ENCODE measurements around the gene ZSWIM1. TPM values are rescaled to one million over a fixed set of nuclear protein-coding genes. Genes with fewer than 3 reads are reported as not detected.
"Not testable (repeated sequence)": the region's sequence is repeated elsewhere in the genome, so short reads cannot be mapped to it uniquely, and the experiment has no call there.

ZSWIM1 gene
- total RNA-seq, 1 donor from 2014 or later, result 12.6 TPM

GRCh38 chr20:45867136-45867818 lies 13.8 kb upstream of the ZSWIM1 start:
- peaks cover 8% of the 10 kb centered on the region for H3K4me1 Mint-ChIP-seq (ENCODE audit: unreplicated experiment)

GRCh38 chr20:45867819-45868176 lies 13.2 kb upstream of the ZSWIM1 start:
- Mint-ChIP-seq H3K4me3 (ENCODE audit: unreplicated experiment) (no peak overlapping the region), H3K4me1 (ENCODE audit: unreplicated experiment) (peaks cover 11% of the 10 kb centered on the region), H3K27me3 (ENCODE audit: unreplicated experiment) (peaks cover 1% of the 10 kb centered on the region), H3K36me3 (ENCODE audit: low read depth, unreplicated experiment) (peaks cover 7% of the 10 kb centered on the region), H3K9me3 (ENCODE audit: unreplicated experiment) (no peaks in the 10 kb centered on the region), H3K27ac (ENCODE audit: unreplicated experiment) (no peak overlapping the region)
- no peak for DNase-seq (ENCODE audit: low spot score)
- TF ChIP-seq CTCF (IDR thresholded peaks at IDR 0.05; ENCODE audit: unreplicated experiment), result no peak

More at GRCh38 chr20:45867136-45867818, 13.8 kb upstream of the ZSWIM1 start:
- TF ChIP-seq CTCF (IDR thresholded peaks at IDR 0.05; ENCODE audit: unreplicated experiment), result no peak
- H3K9me3 Mint-ChIP-seq (ENCODE audit: unreplicated experiment), result no peaks in the 10 kb centered on the region
- H3K27ac Mint-ChIP-seq (ENCODE audit: unreplicated experiment), result no peak overlapping the region
- DNase-seq (ENCODE audit: low spot score), result no peak
- H3K27me3 Mint-ChIP-seq (ENCODE audit: unreplicated experiment), result no peaks in the 10 kb centered on the region
- H3K4me3 Mint-ChIP-seq (ENCODE audit: unreplicated experiment), result no peak overlapping the region
- peaks cover 6% of the 10 kb centered on the region for H3K36me3 Mint-ChIP-seq (ENCODE audit: low read depth, unreplicated experiment)

- Mint-ChIP-seq H3K27ac (ENCODE audit: unreplicated experiment) (no peak overlapping the region), H3K4me1 (ENCODE audit: unreplicated experiment) (peaks cover 14% of the 10 kb centered on the region), H3K4me3 (ENCODE audit: unreplicated experiment) (no peak overlapping the region), H3K27me3 (ENCODE audit: unreplicated experiment) (peaks cover 1% of the 10 kb centered on the region), H3K36me3 (ENCODE audit: low read depth, unreplicated experiment) (peaks cover 8% of the 10 kb centered on the region), H3K9me3 (ENCODE audit: unreplicated experiment) (no peaks in the 10 kb centered on the region)
- TF ChIP-seq CTCF (IDR thresholded peaks at IDR 0.05; ENCODE audit: unreplicated experiment), result no peak
- DNase-seq (ENCODE audit: low spot score), result no peak
Observed at GRCh38 chr20:45872626-45873025, 8.4 kb upstream of the ZSWIM1 start.

GRCh38 chr20:45873409-45874103 lies 7.5 kb upstream of the ZSWIM1 start:
- no peak for TF ChIP-seq CTCF (IDR thresholded peaks at IDR 0.05; ENCODE audit: unreplicated experiment)
- Mint-ChIP-seq H3K4me1 (ENCODE audit: unreplicated experiment) (peaks cover 14% of the 10 kb centered on the region), H3K9me3 (ENCODE audit: unreplicated experiment) (no peaks in the 10 kb centered on the region), H3K4me3 (ENCODE audit: unreplicated experiment) (no peak overlapping the region), H3K36me3 (ENCODE audit: low read depth, unreplicated experiment) (peaks cover 8% of the 10 kb centered on the region), H3K27me3 (ENCODE audit: unreplicated experiment) (peaks cover 1% of the 10 kb centered on the region), H3K27ac (ENCODE audit: unreplicated experiment) (no peak overlapping the region)
- DNase-seq (ENCODE audit: low spot score), result no peak

- H3K9me3 Mint-ChIP-seq (ENCODE audit: unreplicated experiment); H3K36me3 Mint-ChIP-seq (ENCODE audit: low read depth, unreplicated experiment); H3K27ac Mint-ChIP-seq (ENCODE audit: unreplicated experiment): not testable (repeated sequence)
Observed at GRCh38 chr20:45874104-45874481, 6.9 kb upstream of the ZSWIM1 start.

More at GRCh38 chr20:45874104-45874481, 6.9 kb upstream of the ZSWIM1 start:
- not testable (repeated sequence) for H3K27me3 Mint-ChIP-seq (ENCODE audit: unreplicated experiment); DNase-seq (ENCODE audit: low spot score); H3K4me3 Mint-ChIP-seq (ENCODE audit: unreplicated experiment)
- H3K4me1 Mint-ChIP-seq (ENCODE audit: unreplicated experiment), result peaks cover 14% of the 10 kb centered on the region
